COLO668 (cell line): Measurements from ENCODE around the gene MRPL52.
"Not testable (repeated sequence)": the region's sequence is repeated elsewhere in the genome, so short reads cannot be mapped to it uniquely, and the experiment has no call there.

ENCODE experiments used
- DNase-seq: peaks from one replicate; lab custom pipeline; 2025; ENCODE audit not compliant: unreplicated experiment; lab: John Stamatoyannopoulos, UW

Gene MRPL52

DNA sequence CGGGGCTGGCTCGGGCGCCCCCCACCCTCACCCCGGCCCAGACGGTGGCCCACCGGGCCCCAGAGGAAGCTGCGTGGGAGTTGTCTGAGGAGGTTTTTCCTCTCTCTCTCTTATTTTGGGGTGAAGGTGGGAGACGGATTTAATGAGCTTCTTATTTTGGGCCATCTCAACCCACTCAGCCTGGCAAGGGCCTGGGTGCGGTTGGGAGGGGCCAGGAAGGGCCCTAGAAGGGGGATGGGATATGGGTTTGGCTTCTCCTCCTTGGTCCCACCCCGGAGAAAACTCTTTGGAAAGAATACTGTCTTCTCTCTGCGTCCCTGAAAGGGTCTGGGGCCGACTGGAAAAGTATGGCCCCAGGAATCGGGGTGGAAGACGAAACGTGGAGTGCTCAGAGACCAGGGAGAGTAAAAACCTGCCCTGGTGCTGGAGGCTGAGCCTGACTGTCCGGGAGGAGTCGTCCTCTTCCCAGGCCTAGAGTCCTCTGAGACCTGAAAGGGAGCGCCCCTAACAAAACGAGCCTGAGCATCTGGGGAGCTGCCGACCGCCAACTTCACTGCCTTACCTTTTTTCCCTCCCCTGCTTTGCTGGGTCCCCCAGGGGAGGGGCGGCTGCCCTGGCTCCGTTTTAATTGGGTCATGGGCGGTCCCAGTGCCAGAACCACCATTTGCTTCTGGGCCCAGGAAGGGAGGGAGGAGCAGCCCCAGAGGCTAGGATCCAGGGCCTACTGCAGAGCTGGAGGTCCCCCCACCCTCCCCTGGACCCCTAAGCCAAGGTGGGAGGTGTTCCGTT, 8.3 kb downstream of the MRPL52 start:
- no peak for DNase-seq

DNA sequence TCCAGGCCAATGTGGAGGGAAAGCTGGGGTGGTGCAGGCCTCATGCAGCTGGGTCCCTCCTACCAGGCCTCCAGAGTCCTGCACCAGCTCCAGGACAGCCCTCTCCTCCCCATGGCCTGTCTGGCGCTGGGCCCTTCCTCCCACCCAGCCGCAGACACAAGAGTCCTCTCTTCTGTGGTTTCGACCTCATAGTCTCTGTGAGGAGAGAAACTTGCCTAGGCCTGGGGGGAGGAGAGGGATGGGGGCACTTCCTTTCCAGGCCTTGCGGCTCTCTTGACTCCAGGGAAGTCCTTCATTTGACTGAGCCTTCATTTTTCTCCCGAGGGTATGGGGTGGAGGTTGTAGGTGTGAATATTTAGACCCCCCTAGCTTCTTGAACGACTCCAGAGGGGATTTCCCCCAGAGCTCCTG, 8.9 kb downstream of the MRPL52 start:
- DNase-seq = no peak

DNA sequence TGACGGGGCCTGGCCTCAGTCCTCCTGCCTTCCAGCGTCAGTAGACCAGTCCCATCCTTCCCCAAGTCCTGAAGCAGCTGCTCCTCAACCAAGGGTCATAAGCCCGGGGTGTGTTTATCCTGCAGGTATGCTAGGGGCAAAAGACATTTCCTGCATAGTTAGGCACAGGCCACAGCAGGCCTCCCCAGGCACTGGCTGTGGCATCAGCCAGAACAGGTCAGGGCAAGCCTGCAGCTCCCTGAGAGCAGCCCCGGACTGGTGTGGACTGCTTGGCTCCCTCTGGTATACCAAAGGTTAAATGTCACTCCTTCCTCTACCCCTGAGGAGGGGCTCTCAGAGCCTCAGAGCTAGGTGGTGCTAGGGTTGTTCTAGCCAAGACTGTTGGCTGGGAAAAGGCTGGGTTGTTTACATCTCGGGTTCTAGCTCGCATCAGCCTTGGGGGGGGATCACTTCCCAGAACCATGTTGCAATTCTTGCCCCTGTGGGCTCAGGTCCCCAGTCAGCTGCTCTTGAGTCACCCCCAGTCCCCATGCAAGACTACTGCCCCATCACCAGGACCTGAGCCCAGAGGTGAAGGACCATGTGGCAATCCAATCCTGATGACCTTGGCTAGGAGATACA, 9.6 kb downstream of the MRPL52 start:
- DNase-seq = no peak

DNA sequence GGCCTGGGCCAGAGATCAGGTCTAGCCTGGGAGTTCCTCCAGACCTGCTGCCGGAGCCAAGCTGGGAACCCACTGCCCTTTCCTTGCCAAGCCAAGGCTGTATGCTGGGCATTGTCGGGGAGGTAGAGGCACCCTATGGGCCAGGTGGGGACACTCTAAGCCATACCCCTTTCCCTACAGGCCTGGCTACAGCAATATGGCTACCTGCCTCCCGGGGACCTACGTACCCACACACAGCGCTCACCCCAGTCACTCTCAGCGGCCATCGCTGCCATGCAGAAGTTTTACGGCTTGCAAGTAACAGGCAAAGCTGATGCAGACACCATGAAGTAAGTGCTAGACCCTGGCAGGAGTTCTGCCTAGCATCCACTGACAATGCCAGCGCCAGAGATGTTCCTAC, 11.6 kb downstream of the MRPL52 start:
- DNase-seq = no peak

DNA sequence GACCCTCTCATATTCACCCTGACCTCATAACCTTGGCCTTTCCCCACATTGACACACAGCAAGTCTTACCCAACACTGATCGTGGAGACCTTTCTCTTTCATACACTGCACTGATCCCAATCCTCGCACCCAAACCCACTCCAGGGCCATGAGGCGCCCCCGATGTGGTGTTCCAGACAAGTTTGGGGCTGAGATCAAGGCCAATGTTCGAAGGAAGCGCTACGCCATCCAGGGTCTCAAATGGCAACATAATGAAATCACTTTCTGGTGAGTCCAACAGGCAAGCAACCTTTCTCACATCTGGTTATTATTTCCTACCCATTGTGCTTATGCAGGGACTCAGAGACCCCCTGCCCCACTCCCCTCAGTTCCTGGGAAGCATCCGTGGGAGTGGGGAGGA, 12.1 kb downstream of the MRPL52 start:
- DNase-seq = no peak

DNA sequence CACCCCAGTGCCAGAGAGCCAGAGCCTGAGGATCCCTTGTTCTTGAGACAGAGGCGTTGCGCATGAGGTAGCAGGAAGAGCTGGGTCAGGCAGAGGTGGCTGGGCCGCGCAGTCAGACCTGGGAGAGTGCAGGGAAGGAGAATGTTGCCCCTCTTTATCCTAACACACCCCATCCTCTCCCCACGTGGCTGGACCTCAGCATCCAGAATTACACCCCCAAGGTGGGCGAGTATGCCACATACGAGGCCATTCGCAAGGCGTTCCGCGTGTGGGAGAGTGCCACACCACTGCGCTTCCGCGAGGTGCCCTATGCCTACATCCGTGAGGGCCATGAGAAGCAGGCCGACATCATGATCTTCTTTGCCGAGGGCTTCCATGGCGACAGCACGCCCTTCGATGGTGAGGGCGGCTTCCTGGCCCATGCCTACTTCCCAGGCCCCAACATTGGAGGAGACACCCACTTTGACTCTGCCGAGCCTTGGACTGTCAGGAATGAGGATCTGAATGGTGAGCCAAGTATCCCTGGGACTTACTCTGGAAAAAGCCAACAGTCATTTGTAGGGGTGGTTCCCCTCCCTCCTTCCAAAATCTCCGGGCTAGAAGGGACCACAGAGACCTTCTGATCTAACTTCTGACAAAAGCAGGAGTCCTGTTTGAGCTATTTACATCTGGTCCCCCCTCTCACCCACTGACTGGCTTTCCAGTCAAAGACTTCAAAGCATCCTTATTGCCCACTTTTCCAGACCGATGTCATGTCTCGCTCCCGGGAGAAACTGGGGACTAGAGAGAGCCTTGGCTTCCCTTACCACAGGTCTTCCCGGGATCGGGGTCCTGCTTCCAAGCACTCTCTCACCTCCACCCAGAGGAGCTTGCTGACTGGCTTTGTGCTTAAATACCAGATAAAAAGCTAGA, 12.8 kb downstream of the MRPL52 start:
- DNase-seq = no peak

DNA sequence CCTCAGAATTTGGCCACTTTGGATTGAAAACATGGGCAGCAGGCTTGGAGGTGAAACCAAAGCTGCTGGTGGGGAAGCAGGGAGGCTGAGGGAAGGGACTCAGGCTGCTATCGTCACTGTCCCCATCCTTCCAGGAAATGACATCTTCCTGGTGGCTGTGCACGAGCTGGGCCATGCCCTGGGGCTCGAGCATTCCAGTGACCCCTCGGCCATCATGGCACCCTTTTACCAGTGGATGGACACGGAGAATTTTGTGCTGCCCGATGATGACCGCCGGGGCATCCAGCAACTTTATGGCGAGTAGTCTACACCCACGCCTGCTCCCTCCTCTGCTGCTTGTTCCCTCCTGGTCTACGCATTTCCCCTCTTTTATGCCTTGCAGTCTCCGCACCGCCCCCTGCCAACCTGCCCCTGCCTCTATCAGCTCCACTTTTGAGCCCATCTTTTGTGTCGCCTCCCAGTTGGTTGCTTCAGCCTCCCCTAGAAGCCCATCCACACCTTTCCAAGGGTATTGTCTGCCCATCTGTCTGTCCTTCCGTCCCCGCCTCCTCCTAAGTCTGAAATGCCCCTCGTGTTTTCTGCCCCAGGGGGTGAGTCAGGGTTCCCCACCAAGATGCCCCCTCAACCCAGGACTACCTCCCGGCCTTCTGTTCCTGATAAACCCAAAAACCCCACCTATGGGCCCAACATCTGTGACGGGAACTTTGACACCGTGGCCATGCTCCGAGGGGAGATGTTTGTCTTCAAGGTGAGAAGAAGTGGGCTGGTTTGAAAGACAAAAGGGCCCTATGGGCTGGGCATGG, 13.6 kb downstream of the MRPL52 start:
- DNase-seq = no peak

DNA sequence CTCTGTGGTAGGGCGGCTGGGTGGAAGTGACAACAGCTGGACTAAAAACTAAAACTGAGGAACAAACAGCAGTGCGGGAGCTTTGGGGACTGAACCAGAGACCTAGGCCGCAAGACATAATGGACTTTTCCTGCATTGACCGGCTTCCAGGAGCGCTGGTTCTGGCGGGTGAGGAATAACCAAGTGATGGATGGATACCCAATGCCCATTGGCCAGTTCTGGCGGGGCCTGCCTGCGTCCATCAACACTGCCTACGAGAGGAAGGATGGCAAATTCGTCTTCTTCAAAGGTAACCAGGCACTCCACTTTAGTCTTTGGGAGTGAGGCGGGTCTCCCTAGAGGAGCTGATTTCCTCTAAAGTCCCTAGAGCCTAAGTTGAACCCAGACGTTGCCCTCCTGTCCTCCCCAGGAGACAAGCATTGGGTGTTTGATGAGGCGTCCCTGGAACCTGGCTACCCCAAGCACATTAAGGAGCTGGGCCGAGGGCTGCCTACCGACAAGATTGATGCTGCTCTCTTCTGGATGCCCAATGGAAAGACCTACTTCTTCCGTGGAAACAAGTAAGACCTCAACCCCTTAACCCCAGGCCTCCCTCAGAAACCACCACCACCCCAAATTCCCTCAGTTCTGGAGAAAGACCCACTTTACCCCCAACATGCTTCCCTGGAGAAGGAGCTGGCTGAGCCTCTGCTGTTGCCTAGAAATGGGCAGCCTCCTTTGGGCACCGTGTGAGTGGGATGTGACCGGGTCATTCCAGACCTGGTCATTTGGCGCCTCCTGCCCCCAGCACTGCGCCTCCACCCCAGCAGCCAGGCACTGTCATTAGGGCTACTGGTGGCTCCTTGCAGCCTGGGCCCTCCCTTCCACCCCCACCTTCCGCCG, 14.8 kb downstream of the MRPL52 start:
- DNase-seq = no peak

DNA sequence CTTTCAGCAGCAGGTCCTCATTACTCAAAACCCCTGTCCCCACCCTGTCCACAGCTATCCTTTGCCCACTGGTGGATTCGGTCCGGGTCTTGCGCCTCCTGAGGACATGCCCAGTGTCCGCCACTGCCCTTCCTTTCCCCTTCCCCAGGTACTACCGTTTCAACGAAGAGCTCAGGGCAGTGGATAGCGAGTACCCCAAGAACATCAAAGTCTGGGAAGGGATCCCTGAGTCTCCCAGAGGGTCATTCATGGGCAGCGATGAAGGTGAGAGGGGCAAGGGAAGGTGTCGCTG, 15.4 kb downstream of the MRPL52 start:
- no peak for DNase-seq

DNA sequence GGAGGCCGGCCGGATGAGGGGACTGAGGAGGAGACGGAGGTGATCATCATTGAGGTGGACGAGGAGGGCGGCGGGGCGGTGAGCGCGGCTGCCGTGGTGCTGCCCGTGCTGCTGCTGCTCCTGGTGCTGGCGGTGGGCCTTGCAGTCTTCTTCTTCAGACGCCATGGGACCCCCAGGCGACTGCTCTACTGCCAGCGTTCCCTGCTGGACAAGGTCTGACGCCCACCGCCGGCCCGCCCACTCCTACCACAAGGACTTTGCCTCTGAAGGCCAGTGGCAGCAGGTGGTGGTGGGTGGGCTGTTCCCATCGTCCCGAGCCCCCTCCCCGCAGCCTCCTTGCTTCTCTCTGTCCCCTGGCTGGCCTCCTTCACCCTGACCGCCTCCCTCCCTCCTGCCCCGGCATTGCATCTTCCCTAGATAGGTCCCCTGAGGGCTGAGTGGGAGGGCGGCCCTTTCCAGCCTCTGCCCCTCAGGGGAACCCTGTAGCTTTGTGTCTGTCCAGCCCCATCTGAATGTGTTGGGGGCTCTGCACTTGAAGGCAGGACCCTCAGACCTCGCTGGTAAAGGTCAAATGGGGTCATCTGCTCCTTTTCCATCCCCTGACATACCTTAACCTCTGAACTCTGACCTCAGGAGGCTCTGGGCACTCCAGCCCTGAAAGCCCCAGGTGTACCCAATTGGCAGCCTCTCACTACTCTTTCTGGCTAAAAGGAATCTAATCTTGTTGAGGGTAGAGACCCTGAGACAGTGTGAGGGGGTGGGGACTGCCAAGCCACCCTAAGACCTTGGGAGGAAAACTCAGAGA, 16.3 kb downstream of the MRPL52 start:
- DNase-seq = no peak

DNA sequence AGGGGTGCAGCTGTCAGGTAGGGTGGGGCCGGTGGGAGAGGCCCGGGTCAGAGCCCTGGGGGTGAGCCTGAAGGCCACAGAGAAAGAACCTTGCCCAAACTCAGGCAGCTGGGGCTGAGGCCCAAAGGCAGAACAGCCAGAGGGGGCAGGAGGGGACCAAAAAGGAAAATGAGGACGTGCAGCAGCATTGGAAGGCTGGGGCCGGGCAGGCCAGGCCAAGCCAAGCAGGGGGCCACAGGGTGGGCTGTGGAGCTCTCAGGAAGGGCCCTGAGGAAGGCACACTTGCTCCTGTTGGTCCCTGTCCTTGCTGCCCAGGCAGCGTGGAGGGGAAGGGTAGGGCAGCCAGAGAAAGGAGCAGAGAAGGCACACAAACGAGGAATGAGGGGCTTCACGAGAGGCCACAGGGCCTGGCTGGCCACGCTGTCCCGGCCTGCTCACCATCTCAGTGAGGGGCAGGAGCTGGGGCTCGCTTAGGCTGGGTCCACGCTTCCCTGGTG, 17.2 kb downstream of the MRPL52 start:
- no peak for DNase-seq

DNA sequence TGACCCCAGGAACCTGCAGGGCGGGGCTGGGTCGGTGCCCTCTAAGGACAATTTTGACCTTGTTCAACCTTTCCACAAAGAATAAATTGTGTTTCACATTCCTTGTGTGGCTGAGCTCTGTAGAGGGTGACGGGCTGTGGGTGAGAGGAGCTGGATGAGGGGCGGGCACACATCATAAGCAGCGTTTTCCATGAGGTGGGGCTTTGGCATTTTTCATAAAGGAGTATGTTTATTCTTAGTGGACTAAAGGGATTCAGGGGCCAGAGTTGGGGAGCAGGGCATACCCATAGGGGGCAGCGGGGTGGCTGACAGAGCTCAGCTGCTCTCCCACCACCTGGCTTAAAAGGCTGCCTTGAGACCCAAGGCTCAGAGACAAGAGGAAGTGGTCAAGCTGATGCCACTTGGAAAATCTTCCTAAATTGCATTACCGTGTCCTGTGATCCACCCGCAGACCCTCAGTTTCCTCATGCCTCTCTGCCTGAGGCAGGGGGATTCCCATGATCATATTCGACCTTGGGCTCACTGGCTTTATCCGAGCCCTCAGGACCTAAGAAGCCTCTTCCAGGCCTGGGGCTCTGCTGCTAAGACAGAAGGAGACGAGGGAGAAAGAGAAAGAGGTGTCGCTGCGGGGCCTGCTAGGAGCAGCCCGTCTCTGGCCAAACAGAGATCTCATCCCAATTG, 18.1 kb downstream of the MRPL52 start:
- no peak for DNase-seq

DNA sequence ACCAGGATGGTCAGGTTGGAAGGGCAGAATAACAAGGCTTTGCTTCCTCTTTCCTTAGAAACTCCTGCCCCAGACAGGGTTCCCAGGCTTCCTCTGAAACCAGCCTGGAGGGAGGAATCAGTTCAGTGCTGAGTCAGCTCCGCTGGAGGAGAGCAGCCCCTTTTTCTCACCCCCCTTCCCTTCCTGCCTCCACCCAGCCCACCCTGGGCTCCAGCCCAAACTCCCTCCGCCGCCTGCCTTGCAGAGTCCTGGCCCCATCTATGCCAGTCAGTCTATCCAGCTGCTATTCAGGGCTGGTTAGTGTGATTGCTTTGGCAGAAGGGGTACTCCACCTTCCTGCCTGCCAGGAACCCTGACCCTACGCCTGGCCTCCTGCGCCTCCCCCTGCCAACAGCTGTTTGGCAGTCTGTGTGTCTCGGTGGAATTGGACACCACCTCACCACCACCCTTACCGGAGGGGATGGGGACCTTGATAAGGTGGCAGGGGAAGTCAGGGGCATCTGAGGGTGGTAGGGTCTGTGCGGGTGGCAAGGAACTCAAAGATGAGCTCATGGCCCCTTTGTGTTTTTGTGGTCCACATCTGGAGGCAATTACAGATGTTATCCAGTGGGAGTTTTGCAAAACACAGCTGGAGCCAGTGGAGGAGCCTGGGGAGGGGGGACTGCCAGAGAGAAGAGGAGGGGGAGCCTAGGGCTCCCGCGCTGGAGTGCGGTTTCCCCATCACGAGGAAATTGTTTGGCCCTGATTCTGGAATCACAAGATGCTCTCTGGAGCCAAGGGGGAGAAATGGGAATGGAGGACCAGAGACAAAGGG, 18.9 kb downstream of the MRPL52 start:
- no peak for DNase-seq

DNA sequence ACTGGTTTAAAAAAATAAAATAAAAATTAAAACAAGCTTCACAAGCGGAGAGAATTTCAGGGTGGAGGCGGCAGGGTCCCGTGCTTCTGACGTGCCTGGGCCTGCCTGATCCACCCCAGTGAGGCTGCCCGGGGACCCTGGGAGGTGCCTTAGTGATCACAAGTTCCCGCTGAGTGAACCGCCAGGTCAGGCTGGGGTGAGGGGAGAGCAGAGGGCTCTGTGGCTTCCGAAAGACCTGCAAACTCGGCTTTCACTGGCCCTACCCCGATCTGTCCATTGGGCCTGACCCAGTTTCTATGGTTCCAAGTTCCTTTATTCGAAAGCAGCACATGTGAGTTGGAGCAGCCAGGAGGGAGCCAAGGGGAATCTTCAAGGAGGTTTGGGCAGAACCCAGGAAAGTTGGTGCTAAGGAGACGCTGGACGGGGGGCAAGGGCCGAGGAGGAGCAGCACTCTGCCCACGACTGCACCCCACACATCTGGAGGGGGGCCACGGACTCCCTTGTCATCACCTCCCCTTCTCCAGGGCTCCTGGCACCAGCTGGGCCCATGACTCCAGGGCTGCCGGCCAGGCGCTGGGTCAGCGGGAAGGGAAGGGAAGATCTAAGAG, 19.6 kb downstream of the MRPL52 start:
- no peak for DNase-seq

DNA sequence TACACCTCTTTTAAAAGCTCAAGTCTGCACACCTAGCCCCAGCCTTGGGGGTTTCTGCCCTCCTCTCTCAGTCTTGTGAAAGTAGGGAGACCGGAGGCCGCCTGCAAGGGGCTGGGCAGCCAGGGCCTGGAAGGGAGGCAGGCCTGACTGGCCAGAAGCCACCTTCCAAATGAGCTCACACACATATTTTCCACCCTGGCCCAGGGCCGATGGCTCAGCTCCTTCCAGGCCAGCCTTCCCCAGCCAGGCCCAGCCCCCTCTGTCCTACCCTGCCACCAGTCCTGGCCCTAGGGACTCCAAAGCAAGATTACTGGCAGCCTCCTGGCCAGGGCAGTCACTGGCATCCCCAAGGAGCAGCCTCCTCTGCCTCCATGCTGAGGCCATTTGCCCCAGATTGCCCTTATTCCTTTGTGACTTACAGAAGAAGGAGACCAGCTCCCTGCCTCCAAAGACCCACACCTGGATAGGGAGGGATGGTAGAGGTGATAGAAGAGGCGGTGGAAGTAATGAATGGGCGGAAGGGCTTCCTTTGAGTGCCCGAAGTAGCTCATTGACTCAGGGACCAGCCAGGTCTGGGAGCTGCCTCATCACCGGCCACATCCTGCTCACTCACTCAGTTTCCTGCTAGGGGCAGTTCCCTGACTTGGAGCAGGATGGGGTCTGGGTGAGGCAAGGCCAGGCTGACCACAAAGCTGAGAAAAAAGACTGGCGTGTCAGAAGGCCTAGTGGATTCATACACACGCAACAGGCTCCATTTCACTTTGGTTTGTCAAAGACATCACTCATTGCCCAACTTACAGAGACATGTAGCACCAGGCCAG, 21.5 kb downstream of the MRPL52 start:
- no peak for DNase-seq

DNA sequence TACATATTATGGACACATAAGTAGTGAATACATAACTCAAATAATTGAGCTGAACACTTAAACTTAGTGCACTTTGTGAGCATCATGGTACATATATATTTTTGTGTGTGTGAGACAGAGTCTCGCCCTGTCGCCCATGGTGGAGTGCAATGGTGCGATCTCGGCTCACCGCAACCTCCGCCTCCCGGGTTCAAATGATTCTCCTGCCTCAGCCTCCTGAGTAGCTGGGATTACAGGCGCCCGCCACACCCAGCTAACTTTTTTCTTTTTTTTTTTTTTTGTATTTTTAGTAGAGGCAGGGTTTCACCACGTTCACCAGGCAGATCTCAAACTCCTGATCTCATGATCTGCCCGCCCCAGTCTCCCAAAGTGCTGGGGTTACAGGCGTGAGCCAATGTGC, 22.5 kb downstream of the MRPL52 start:
- DNase-seq = not testable (repeated sequence)

DNA sequence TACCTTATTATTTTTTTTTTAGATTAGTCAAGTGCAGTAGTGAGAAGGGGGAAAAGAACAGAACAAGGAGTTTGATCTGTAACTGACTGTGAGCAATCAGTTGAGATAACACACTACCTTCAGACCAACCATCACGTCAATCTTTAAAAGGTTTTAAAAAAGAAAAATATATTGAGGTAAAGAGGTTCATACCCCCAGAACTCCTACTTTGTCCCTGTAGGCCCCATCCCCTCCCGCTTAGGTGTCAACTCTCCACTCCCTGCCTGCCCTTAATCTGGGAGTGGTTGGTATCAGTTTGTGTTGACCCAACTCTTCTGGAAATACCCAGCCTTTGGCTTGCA, 22.9 kb downstream of the MRPL52 start:
- no peak for DNase-seq
